Heart left ventricle (tissue), 13 donors: ENCODE measurements around the gene LITAF.

Source experiments
- CTCF ChIP-seq, 12 donors: fragments of 200-600 bp; sonication (generic) in 4 of 12; IDR thresholded peaks; one replicate each; pipeline versions ENCODE4 v1.5.0 to v1.8.0; 2018 to 2022; ENCODE audit warnings: antibody characterized with exemption in 12 of 12, mild to moderate bottlenecking in 5 of 12
- POLR2A ChIP-seq, 2 donors: fragments of 450-650 bp; IDR thresholded peaks; one replicate each; pipeline ENCODE4 v1.6.1; 2017; ENCODE audit warnings: antibody characterized with exemption in 2 of 2, mild to moderate bottlenecking in 2 of 2, moderate library complexity in 2 of 2
- donor health status: ischemic (EF 13 %, LVEDD 7.1; RV severe dilation, severe dysfunction).
- donor health status: DM: no; HTN: yes; CAD: no.
- donor health status: DM: no; HTN: no; CAD: no.
- donor health status: ischemic (EF 25% LVEDD 6.9; RV normal size, moderate dysfunction).
- donor health status: ischemic (EF 25% LVEDD 5.7; RV mildly dilated, moderate dysfunction).
- donor health status: ischemic (EF 35%, LVEDD 5.7; RV mildly dilated, moderate dysfunction).
- donor health status: nonischemic (EF 11% LVEDD 7.7; RV severe dilation, severe dysfunction).
- donor health status: DM: yes; HTN: yes; CAD: no.
- donor health status: PGD.
- donor health status: ischemic (EF 29% LVEDD 5.4; RV normal size, mild dysfunction).
- donor health status: nonischemic (EF 23%, LVEDD 6.1; RV moderate dilation, normal function).

GRCh38 chr16:11582157-11582814 lies 4.4 kb downstream of the LITAF start:
- TF ChIP-seq CTCF (IDR thresholded peaks at IDR 0.05): no peak
- TF ChIP-seq POLR2A (IDR thresholded peaks at IDR 0.05): no peak
